ENCODE results near the gene TMEM35B.
"Not testable (repeated sequence)": the region's sequence is repeated elsewhere in the genome, so short reads cannot be mapped to it uniquely, and the experiment has no call there.

Gene TMEM35B

DNA sequence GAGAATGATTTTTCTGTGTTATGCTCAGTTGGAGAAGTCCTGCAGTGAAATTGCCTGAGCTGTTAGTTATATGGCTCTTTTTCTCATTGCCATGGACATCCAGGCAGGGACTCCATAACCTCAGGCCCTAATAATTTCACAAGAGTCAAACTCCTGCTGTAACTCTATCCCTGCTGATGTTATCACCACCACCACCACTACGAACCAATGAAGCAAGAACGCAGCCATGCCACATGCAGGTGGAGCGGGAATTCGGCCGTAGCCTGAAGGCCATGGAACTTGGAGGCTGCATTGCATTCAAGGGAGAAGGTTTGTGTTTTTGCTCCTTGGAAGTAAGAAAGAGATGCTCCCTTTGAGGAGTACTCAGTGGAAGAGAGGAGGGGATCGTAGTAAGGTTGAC, 38.9 kb downstream of the TMEM35B start:
- H3K4me3 ChIP-seq (ENCODE audit: control insufficient read depth, low read depth, low read length), result no peak overlapping the region
- no peak for DNase-seq (ENCODE audit: low read depth)
- TF ChIP-seq CTCF (IDR thresholded peaks at IDR 0.05; ENCODE audit: control insufficient read depth, insufficient read depth, low read depth, low read length, missing control alignments), result no peak

GRCh38 chr1:34941798-34942197, 43.3 kb downstream of the TMEM35B start:
- H3K4me3 ChIP-seq (ENCODE audit: control insufficient read depth, low read depth, low read length), result not testable (repeated sequence)

More at GRCh38 chr1:34941798-34942197, 43.3 kb downstream of the TMEM35B start:
- not testable (repeated sequence) for DNase-seq (ENCODE audit: low read depth)
